Muscle of back (tissue), 11 donors: ENCODE measurements around the gene NTM. TPM values are rescaled to one million over a fixed set of nuclear protein-coding genes. Genes with fewer than 3 reads are reported as not detected.
A peak's percentile ranks its signal among the peaks of the same experiment; 100 is the strongest.

ENCODE experiments used
- DNase-seq, 3 donors: peaks; one replicate each; pipeline versions ENCODE4 v3.0.0 to v3.0.0-alpha.2; 2013
- polyA plus RNA-seq, 10 donors: library from polyadenylated mRNA; unstranded; fragments of 120-200 nt; gene quantifications; one replicate each; pipeline ENCODE4 v1.2.1, GENCODE V29; 2013; ENCODE audit not compliant: insufficient read length in 10 of 10

NTM gene
- polyA plus RNA-seq, 10 donors = 12.7 to 28.4 (median 21.0) TPM

DNA sequence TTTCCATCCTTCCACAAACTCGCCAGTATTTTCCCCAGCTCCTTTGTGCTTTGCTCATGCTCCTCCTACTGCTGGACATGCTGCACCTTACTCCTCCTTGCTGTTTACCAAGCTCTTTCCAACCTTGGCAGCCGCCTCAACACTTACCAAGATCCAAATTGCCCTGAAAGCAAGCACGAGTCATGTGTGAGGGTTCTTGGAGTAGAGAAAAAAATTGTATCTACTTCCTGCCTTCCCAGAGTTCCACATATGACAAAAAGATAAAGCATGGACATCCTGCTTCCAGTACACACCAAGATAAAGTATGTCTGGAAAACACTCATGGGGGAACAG lies 767.5 kb downstream of the NTM start:
- DNase-seq = no peak

DNA sequence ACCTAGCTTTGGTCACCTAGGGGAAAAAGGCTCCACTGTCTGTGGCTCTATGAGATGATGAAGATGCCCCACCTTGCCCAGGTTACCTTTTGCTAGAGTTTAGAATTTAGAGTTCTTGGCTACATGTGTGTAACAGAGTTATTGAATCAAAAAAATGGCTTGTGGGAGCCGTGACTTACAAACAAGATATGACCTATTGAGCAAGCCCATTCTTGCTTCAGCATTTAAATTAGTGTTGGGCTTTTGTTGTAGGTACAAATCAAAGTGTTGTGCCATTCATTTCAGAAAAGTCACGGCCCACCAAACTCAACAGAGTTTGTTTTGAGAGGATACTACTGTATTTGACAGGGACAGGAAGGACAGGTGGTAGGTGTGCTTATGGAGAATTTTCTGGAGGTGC lies 768.8 kb downstream of the NTM start:
- no peak for DNase-seq

DNA sequence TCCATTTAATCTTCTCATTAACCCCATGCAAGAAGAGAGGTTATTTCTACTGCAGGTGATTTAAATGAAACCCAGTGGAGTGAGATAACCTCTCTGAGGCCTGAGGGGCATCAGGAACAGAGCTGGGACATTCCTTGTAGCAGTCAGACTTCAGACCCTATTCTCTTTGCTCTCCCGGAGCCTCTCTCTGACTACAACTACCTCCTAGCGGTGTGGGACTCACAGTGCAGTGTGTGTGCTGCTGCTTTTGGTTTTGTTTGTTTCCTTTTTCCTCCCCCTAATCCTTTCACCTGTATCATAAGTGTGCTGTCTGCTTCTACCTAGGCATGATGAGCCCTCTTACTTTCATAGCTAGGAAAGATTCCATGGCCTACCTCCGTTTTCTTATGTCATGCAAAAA lies 769.6 kb downstream of the NTM start:
- DNase-seq = no peak

DNA sequence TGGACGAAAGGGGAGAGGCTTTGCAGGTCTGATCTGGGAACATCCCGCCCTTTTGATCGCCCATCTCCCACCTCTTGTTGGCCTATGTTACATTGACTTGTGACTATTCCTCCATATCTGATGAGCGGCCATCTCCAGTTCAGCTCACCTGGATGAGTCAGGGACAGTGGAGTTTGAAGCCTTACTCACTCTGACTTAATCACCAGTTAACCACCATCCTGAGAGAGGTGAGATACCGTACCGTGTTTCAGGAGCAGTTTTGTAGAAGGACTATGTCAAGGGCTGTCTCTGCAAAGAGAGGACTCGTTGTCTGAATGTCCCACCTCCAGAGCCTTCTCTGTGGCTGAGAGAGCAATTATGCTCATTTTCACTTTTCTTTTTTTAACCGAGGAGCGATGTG lies 771.7 kb downstream of the NTM start:
- no peak for DNase-seq

DNA sequence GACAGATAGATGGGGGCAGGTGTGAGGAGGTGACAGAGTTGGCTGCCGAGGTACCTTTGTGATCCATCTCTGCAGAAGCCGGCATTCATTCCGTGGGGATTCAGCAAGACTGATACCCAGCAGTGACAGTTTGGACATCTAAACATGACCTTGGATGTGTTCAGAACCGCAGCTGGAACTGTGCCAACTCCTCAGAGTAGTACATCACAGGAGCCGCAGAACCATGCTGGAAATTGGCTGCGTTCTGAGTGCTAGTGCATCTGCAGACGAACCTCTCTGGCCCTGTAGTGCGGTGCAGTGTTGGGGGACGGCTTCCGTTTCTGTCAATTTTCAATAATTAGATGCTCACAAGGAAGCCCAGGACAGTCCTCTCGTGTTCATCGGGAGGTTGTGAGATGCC lies 772.1 kb downstream of the NTM start:
- no peak for DNase-seq

DNA sequence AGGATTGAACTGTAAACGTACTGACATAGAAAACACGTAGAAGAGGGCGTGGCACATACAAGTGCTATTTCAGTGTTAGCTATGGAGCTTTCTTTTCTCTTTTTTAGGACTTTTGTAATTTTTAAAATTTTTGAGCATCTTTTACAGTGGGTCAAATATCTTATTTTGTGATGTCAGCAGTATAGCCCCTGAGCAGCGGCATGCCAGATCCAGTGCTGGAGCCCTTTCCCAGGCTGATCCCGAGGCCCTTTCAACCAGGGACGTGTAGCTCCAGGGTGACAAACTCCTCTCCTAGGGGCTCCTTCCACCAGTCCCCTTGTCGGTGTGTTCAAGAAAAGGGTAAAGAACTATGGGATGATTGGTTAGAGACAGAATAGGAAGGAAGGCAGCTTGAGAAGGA lies 777.0 kb downstream of the NTM start:
- DNase-seq = no peak

DNA sequence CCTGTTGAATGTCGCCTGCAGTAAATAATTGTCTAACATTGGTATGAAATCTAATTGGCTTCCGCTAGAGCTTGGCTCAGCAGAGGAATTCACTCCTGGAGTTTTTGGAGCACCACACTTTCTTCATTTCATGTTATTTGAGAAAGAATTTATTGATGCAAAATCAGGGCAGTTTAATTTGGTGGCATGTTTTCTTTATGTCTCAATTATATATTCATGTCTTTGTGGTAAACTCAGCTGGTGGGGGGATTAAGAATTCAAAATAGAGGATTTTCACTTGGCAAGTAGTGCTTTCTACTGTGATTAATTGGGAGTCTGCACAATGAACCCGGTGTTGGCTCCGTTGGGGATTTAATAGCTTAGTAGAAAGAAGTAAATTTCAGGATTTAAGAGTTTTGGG lies 784.4 kb downstream of the NTM start:
- no peak for DNase-seq

DNA sequence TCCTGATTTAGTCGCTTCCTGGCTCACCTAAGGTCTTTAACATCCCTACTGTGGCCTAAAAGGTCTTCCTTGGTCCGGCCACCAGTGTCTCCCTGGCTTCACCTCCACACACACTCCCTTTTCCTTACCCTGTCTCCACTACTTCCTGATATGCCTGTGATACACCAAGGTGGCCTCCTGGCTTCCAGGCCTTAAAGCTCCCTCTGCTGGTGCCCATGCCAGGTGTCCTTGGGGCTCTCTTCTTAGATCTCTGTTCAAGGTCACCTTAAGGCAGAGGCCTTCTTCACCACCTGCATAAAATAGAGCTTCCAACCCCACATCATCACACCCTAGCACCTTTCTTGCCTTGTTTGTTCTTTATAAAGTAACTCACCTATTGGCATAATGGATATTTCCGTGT lies 787.7 kb downstream of the NTM start:
- no peak for DNase-seq

DNA sequence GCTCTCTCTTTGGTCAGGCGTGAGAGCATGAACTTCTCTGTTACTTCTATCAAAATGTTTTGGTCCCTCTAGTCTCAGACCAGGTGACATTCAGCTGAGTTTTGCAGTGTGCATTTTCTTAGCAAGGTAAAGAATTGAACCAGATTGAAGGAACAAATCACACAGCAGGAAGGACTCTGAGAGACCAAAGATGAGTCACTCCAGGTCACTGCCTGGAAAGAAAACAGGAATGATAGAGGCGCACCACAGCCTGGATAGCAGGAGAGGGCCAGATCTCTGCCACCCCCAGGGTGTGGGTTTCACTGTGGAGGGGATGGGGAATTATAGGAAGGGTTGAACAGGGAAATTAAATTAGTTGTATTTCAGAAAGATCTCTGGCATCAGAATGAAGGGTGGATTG lies 788.3 kb downstream of the NTM start:
- DNase-seq = no peak

DNA sequence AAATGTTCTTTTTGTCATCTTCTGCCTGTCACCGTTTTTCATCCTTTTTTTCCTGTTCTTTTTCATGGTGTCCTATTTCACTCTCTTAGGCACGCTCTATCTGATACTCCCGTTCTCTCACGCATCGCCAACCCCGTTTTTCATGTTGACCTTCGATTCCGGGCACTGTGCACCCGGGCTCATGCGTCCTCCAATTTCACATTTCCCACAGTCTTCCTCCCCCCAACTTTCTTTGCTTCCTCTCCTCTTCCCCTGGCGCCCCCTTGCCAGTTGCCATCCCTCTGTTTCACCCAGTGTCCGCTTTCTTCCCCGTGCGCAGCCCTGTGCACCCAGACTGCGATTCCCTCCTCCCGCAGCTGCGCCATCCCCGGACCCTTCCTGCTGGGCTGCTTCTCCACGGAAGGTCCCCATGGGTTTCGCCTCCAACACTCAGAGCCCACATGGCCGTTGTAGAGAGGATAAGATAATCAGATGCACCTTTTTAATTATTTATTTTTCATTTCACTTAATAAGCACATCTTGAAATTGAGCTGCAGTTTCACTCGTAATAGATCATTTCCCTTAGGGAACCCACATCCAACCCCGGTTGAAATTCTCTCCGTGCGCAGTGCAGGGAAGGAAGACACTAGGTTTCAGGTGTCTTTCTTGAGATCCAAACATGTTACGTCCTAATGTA lies 791.1 kb downstream of the NTM start:
- no peak for DNase-seq

DNA sequence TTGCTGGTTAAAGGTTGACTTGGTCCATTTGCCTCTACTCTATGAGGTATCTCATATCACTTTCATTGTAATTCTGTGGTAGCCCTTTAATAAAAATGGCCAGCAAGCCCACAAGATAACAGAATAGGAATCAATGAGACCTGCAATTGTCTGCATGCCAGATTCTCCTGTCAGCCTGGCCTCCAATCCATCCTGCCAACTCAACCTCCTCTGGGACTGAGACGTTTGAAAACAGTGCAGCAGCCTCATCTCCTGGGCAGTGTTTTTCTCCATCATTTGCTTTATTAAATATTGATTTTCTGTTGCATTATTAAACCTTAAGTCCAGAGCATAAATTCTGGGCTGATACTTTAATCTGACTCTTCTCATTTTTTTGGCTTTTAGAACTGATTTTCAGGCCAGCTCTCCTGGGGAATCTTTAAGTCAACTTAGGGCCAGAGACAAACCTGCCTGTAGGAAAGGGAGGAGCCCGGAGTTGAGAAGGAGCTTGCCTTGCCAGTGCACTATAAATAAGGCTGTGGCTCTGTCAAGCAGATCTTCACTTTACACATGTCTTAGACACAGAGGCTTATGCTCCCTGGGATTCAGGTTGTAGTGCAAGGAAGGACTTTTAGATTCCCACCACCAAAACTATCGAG lies 798.0 kb downstream of the NTM start:
- no peak for DNase-seq

DNA sequence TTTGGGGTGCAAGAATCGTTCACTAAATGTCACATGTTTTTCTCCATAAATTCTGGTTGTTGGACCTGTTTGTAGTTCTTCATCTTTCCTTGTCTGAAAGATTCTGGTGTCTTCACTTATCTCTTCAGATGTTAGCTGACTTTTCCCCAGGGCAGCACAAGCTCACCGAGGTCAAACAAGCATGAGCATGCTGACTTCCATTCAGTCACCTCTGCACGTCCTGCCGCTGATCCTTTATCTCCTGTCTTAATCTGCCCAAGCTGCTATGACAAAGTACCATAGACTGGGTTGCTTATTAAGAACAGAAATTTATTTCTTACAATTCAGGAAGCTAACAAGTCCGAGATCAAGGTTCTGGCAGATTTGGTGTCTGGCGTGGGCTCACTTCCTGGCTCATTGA lies 800.6 kb downstream of the NTM start:
- no peak for DNase-seq

DNA sequence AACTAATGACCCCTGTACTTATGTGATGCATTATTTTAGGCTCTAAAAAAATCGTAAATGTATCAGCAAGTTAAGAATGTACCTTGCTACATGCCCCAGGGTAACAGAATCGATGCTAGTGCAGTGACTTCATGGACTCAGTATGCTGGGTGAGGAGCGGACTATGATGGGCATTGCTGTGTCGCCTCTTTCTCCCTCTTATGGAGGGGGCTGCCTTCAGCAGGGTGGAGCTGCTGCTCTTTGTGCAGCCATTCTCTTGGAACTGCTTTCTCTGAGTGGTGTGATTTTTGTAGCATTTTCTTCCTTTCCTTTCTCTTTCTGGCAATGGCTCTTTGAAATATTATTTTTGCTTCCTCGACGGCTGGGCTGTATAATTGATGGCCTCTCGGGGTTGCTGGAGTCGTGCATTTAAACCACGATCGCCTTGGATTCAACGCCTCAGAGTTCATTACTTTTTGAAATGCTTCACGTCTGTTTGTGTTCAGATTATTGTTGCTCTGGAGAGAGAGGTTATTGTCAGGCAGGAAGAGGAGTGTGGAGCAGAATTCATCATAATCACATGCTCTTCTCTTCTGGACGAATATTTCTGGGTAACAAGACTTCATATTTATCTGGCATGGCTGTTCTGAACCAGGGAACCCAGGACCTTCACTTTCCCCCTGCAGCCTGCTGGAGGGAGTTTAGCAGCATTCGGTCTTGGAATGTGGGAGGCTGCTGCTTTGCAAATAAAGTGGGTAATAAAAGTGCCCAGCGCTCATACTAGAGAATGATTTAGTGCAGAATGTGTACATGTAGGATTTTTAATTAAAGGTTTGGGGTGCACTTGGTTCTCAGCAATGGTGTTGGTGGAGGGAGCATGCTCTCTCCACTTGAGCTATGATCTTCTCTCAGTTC lies 804.2 kb downstream of the NTM start:
- DNase-seq = no peak

DNA sequence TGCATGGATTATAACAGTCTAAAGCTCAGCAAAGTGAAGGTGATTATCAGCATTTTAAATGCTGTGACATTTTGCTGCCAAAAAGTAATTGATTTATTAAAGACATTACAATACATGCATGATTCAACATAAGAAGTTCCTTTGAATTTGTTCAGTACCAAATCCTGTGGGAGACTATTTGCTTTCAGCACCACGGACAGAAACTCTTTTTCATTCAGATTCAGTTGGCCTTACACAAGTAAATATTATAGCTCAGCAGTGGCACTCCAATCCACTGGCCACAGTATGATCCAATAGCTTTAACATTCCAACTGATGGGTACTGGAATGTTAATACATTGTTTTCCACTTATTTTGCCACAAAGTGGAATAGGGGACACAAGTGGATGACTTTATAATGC lies 806.7 kb downstream of the NTM start:
- DNase-seq = peak; percentile 41 to 76 (median 59)

DNA sequence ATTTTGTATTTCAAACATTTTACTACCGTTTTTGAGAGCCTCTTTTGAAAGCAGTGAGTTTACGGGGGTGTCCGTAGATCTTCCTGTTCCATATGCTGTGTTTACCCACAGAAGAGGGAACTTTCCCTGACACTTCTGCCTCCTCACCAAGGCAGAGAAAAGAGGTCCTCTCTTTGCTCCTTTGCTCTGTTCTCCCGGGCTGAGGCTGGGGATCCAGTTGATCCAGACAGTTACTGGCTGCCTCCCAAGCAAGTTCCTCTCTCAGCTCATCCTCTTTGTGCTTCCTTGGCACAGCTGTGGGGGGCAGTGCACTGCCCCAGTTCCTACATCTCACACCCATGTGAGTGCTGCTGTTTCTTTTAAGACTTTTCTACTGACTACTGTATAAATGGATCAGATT lies 813.7 kb downstream of the NTM start:
- no peak for DNase-seq

DNA sequence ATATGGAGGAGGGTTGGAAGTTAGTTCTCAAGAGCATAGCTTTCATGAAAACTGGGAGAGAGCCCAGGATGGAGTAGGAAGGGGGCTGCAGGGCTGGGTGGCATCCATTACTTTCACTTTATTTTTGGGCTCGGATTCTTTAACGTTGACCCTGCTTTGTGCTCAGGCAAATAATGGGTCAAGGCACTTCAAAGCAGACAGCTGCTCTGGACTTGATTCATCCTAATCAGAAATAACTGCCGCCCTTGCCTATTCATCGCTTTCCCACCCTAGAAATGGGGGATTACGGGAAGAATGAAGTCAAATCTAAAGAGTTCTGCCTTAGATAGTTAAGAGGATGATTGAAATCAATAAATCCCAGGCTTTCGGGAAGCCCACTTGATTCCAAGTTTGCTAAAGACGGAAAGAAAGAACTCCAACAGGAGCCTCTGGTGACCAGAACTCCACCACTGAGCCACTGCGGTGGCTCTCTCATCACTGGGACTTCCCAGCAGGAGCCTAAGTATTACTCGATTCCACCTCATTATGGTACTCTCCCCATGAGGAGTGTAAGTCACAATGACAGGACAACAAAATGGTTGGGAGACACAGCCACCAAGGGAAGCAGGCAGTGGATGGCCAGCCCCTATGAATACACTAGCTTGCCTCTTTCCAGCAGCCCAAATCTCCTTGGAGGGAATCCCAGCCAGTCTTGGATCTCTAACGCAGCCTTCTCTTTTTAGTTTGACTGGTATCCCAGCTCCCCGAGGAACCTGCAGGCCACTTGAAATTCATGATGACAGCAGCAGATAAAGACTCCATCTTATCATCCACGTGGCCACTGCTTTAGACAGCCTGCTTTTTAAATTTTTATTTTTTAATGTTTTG lies 815.5 kb downstream of the NTM start:
- no peak for DNase-seq

DNA sequence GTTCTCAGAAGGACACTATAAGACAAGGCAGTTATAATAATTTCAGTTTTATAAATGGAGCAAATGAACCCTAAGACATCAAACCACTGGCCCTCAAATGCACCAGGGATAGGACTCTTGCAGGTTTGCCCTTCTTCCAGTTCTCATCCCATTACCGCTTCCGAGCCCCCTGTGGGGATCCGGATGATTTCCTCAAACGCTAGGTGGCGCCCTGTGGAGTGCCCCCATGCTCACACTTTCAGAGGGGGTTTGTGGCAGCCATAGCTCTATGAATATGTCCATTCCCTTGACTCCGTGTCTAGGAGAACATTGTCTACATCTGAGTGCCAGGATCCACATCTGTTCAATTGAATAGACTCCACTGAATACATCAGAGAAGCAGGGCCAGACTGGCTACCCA lies 816.3 kb downstream of the NTM start:
- DNase-seq = no peak

DNA sequence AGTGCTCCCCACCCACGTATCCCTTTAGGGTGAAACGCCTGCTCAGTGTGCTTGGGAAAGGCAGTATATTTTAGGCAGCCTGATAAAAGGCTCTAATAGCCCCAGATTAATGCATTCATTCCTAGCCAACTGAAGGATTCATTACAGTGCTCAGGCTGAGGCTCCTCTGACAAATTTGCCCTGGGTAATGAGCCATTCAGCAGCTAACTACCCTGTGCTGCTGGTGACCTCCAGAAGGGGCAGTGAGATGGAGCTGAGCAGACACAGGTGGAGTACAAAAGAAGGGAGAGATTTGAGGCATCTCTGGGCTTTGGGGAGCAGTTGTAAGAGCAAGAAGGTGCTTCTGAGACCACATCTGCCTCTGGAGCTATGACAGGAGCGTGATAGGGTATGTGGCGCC lies 817.0 kb downstream of the NTM start:
- DNase-seq = no peak

DNA sequence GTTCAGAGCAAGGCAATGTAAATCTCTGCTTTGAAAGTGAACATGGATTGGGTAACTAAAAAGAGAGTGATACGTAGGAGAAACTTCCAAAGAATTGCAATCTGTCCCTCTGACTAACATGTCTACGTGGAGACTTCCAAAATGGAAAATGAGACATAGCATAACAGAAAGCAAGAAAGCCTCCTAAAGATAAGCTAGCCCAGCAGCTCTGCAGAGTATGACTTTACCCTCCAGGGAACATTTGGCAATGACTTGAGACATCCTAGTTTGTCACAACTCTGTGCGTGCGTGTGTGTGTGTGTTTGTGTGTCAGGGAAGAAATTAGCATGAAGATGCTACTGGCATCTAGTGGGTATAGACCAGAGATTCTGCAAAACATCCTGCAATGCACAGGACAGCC lies 817.4 kb downstream of the NTM start:
- peak in 1 of 3 donors; percentile 30 for DNase-seq

DNA sequence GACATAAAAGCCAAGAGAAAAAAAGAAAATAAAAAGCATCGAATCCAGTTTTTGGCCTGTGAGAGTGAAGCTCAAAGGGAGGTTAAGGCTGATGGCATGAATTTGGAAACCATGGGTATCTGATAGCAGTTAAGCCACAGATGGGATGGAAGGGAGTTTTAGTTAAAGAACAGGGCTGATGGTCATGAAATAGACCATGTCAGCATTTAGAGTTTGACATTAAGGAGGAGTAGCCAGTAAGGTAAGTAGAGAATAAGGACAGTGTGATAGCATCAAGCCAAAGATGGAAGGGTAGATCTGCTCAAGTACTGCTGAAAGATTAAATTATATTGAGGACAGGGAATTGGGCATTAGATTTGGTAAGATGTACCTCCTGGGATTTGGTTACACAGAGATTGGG lies 826.5 kb downstream of the NTM start:
- no peak for DNase-seq

DNA sequence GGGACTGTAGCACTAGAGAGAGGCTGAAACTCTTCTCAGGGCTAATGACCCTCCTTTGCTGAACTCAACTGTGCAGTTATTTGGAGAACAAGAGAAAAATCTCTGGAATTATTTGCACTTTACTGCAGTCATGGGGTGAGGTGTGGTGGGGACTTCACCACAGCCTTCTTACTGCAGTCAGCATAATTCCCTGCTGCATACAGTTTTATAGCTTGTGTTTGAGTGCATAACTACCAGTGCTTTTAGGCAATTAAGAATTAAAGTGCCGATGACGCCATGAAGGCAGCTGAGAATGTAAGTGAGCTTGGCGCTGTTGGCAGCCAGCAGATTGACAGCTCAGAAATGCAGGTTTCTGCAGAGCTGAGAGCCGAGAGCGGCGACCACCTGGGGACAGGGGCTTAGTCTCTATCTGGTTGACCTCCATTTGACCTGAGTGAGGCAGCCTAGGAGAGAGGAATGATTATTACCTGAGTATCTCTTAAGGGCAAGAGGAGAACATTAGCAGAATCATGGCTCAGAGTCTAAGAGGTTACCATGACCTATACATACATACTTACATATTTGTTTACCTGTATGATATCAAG lies 830.0 kb downstream of the NTM start:
- no peak for DNase-seq

DNA sequence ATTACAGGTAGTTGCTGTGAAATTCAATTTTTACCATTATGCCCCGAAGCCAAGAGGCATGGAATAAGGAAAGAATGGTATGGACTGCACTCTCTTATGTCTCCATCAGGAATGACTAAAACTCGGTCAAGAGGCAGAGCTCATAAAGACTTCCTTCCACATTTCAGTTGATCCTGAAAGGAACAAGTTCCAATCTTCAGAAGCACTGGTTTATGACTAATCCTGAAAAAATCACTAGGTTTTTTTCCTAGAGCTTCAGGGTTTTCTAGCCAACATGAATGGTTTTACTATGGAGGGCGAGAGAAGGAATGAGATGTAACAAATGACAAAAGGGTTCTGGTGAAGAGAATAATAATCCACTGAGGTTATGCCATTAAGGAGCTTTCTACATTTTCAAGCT lies 832.2 kb downstream of the NTM start:
- DNase-seq = peak in 1 of 3 donors; percentile 22
